ENCODE measurements around the gene NAA25. TPM values are rescaled to one million over a fixed set of nuclear protein-coding genes. Genes with fewer than 3 reads are reported as not detected.

NAA25 gene
- polyA plus RNA-seq, 1 of the 3 experiments (the other 2 are of a cell fraction) = 4.4 TPM

DNA sequence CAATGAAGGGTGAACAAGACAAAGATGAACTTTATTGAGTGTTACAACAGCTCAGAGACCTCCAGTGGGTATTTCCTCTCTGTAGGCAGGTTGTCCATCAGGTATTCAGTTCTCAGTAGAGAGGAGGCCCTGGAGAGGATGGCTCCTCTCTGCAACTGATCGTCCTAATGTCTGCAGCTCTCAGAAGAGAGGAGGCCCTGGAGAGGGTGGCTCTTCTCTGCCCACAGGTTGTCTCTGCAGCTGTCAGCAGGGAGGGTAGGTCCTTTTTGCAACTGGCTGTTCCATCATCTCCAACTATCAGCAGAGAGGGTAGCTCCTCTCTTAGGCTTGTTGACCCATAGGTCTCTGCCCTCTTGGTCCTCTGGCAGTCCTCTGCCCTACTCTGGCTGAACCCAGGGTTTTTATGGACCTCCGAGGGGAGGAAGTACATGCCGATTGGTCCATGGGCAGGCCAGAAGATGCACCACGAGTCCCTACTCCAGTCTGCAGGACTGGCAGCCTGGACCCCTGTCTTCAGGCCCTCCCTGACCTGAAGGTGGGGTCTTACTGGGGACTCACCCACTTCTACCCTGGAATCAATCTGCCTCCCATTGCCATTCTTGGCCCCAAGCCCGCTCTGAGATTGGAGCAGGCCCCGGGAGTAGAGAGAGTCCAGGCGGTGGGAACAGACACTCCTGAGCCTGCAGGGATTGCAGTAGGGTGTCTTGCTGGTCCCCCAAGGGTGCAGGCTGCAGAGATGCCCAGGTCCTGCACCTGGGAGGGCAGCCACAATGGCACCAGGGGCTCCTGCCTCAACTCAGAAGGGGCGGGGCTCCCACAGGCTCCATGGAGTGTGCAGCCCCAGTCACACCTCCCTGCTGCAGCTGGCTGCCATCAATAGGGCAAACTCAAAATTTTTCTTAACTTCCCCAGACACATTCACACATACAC lies 97.9 kb downstream of the NAA25 start:
- TF ChIP-seq TCF12 (IDR thresholded peaks at IDR 0.05) = no peak
- TF ChIP-seq, protein P1, sequence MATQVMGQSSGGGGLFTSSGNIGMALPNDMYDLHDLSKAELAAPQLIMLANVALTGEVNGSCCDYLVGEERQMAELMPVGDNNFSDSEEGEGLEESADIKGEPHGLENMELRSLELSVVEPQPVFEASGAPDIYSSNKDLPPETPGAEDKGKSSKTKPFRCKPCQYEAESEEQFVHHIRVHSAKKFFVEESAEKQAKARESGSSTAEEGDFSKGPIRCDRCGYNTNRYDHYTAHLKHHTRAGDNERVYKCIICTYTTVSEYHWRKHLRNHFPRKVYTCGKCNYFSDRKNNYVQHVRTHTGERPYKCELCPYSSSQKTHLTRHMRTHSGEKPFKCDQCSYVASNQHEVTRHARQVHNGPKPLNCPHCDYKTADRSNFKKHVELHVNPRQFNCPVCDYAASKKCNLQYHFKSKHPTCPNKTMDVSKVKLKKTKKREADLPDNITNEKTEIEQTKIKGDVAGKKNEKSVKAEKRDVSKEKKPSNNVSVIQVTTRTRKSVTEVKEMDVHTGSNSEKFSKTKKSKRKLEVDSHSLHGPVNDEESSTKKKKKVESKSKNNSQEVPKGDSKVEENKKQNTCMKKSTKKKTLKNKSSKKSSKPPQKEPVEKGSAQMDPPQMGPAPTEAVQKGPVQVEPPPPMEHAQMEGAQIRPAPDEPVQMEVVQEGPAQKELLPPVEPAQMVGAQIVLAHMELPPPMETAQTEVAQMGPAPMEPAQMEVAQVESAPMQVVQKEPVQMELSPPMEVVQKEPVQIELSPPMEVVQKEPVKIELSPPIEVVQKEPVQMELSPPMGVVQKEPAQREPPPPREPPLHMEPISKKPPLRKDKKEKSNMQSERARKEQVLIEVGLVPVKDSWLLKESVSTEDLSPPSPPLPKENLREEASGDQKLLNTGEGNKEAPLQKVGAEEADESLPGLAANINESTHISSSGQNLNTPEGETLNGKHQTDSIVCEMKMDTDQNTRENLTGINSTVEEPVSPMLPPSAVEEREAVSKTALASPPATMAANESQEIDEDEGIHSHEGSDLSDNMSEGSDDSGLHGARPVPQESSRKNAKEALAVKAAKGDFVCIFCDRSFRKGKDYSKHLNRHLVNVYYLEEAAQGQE (IDR thresholded peaks at IDR 0.05; ENCODE audit: low read depth, low read length) = no peak
- TF ChIP-seq, protein P2, sequence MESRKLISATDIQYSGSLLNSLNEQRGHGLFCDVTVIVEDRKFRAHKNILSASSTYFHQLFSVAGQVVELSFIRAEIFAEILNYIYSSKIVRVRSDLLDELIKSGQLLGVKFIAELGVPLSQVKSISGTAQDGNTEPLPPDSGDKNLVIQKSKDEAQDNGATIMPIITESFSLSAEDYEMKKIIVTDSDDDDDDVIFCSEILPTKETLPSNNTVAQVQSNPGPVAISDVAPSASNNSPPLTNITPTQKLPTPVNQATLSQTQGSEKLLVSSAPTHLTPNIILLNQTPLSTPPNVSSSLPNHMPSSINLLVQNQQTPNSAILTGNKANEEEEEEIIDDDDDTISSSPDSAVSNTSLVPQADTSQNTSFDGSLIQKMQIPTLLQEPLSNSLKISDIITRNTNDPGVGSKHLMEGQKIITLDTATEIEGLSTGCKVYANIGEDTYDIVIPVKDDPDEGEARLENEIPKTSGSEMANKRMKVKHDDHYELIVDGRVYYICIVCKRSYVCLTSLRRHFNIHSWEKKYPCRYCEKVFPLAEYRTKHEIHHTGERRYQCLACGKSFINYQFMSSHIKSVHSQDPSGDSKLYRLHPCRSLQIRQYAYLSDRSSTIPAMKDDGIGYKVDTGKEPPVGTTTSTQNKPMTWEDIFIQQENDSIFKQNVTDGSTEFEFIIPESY (IDR thresholded peaks at IDR 0.05; ENCODE audit: borderline replicate concordance, low read depth) = no peak
- TF ChIP-seq JUND (IDR thresholded peaks at IDR 0.05) = no peak
- TF ChIP-seq RAD21 (IDR thresholded peaks at IDR 0.05; ENCODE audit: low read length) = no peak
- TF ChIP-seq, protein P3, sequence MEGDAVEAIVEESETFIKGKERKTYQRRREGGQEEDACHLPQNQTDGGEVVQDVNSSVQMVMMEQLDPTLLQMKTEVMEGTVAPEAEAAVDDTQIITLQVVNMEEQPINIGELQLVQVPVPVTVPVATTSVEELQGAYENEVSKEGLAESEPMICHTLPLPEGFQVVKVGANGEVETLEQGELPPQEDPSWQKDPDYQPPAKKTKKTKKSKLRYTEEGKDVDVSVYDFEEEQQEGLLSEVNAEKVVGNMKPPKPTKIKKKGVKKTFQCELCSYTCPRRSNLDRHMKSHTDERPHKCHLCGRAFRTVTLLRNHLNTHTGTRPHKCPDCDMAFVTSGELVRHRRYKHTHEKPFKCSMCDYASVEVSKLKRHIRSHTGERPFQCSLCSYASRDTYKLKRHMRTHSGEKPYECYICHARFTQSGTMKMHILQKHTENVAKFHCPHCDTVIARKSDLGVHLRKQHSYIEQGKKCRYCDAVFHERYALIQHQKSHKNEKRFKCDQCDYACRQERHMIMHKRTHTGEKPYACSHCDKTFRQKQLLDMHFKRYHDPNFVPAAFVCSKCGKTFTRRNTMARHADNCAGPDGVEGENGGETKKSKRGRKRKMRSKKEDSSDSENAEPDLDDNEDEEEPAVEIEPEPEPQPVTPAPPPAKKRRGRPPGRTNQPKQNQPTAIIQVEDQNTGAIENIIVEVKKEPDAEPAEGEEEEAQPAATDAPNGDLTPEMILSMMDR (IDR thresholded peaks at IDR 0.05) = no peak
- TF ChIP-seq FOXM1 (IDR thresholded peaks at IDR 0.05; ENCODE audit: low read depth) = no peak
- TF ChIP-seq, protein P4, sequence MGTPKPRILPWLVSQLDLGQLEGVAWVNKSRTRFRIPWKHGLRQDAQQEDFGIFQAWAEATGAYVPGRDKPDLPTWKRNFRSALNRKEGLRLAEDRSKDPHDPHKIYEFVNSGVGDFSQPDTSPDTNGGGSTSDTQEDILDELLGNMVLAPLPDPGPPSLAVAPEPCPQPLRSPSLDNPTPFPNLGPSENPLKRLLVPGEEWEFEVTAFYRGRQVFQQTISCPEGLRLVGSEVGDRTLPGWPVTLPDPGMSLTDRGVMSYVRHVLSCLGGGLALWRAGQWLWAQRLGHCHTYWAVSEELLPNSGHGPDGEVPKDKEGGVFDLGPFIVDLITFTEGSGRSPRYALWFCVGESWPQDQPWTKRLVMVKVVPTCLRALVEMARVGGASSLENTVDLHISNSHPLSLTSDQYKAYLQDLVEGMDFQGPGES (IDR thresholded peaks at IDR 0.05; ENCODE audit: low read depth, low read length) = no peak
- TF ChIP-seq, protein P5, sequence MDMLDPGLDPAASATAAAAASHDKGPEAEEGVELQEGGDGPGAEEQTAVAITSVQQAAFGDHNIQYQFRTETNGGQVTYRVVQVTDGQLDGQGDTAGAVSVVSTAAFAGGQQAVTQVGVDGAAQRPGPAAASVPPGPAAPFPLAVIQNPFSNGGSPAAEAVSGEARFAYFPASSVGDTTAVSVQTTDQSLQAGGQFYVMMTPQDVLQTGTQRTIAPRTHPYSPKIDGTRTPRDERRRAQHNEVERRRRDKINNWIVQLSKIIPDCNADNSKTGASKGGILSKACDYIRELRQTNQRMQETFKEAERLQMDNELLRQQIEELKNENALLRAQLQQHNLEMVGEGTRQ (IDR thresholded peaks at IDR 0.05; ENCODE audit: borderline replicate concordance, low read depth, low read length) = no peak
- TF ChIP-seq TAF1 (IDR thresholded peaks at IDR 0.05; ENCODE audit: borderline replicate concordance, low read depth, low read length) = no peak
- no peak for TF ChIP-seq SMC3 (IDR thresholded peaks at IDR 0.05; ENCODE audit: low read depth, low read length)
- TF ChIP-seq FOXJ3 (CRISPR knock-in tag; IDR thresholded peaks at IDR 0.05) = no peak
- TF ChIP-seq, protein P6, sequence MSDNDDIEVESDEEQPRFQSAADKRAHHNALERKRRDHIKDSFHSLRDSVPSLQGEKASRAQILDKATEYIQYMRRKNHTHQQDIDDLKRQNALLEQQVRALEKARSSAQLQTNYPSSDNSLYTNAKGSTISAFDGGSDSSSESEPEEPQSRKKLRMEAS (IDR thresholded peaks at IDR 0.05; ENCODE audit: low read depth) = no peak
- TF ChIP-seq, protein P7, sequence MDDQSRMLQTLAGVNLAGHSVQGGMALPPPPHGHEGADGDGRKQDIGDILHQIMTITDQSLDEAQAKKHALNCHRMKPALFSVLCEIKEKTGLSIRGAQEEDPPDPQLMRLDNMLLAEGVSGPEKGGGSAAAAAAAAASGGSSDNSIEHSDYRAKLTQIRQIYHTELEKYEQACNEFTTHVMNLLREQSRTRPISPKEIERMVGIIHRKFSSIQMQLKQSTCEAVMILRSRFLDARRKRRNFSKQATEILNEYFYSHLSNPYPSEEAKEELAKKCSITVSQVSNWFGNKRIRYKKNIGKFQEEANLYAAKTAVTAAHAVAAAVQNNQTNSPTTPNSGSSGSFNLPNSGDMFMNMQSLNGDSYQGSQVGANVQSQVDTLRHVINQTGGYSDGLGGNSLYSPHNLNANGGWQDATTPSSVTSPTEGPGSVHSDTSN (IDR thresholded peaks at IDR 0.05) = no peak
- no peak for TF ChIP-seq NRF1 (IDR thresholded peaks at IDR 0.05; ENCODE audit: low read depth, low read length)
- TF ChIP-seq SIN3A (IDR thresholded peaks at IDR 0.05; ENCODE audit: borderline replicate concordance, low read depth, low read length) = no peak
- Histone ChIP-seq H3K4me2 (no peak overlapping the region), H3K79me2 (ENCODE audit: insufficient read depth) (peaks cover 41% of the 10 kb centered on the region), H3K9ac (no peak overlapping the region), H3F3A (replicated peaks; ENCODE audit: insufficient read depth) (peaks cover 15% of the 10 kb centered on the region), H3K9me2 (no peaks in the 10 kb centered on the region), H3K27ac (ENCODE audit: low read depth in 2 of 2, low read length in 1 of 2) (no peak overlapping the region), H3K9me3 (no peaks in the 10 kb centered on the region), H4K20me1 (ENCODE audit: insufficient read depth) (no peaks in the 10 kb centered on the region), H3K4me1 (ENCODE audit: control insufficient read depth in 1 of 2, insufficient read depth in 2 of 2, low read depth in 1 of 2, low read length in 1 of 2) (peaks cover 11 to 14% of the 10 kb centered on the region in 2 experiments; a peak in 1 of 4 replicates), H3K4me3 (ENCODE audit: low read depth in 2 of 2, low read length in 1 of 2) (no peak overlapping the region), H2AFZ (ENCODE audit: low read depth) (no peak overlapping the region), H3K27me3 (ENCODE audit: insufficient read depth) (no peaks in the 10 kb centered on the region), H3K36me3 (replicated peaks in 1 of 2; ENCODE audit: control insufficient read depth in 1 of 2, insufficient read depth in 2 of 2, low read length in 1 of 2) (peaks cover 2 to 3% of the 10 kb centered on the region in 2 experiments)
- WGBS (ENCODE audit: low lambda C conversion rate) = 100% methylated on average over 5 of the region's 8 CpGs
- ChIA-PET POLR2A (no interaction called here), CTCF (interaction anchor here (1.6 kb wide), 1 partner anchor 20 kb away, joined by 3 read pairs; no protein-coding TSS in a partner anchor)
- DNase-seq = no peak

Data from SK-N-SH (cell line).